ENCODE measurements around the gene LGR4. TPM values are rescaled to one million over a fixed set of nuclear protein-coding genes. Genes with fewer than 3 reads are reported as not detected.

Gene LGR4
- total and polyA plus RNA-seq, 2 of the 13 experiments (the other 11 are each of a cell fraction or from before 2014, with no cell fraction given): 42.1 to 68.7 TPM

DNA sequence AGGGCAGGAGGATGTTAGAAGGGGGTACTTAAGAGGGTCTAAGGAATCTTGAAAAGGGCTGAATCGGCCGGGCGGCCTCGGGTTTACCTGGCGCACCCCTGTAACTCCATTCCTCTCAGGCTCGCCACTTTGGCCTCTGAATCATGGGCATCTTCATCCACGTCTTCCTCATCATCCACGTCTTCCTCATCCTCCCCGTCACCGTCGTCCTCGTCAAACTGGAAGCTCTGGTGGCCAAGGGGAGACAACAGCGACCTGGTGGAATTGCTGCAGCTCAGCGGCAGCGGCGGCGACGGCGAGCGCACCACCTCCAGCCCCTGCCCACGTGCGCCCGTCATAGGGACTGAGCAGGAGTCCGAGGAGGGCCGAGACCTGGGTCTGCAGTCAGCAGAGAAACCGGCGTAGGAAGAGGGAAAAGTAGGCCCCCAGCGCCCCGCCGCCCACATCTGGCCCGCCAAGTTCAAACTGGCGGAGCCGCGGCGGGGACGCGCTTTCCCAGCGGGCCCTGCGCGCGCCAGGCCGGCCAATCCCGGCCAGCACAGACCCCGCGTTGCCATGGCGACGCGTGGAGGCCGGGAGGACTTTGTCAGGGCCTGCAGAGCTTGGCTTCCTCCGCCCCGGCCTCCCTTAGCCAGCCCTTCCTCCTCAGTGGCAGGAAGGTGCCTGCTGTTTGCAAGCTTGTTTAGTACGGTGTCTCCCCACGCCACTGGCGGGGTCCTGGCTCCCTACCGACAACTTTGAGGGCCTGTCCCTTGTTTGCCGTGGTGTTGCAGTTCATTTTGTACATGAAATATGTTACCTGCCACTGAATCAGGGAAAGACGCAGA is 109.6 kb downstream of the LGR4 start, which contains the start of gene CCDC34 (continued):
- no peak for TF ChIP-seq ZNF7 (CRISPR knock-in tag; IDR thresholded peaks at IDR 0.05)
- no peak for TF ChIP-seq NR2F6 (IDR thresholded peaks at IDR 0.05)
- TF ChIP-seq NR2F6 (CRISPR knock-in tag; IDR thresholded peaks at IDR 0.05): peak; percentile 44; the same call in 1 of the 2 replicates
- TF ChIP-seq, protein P1, sequence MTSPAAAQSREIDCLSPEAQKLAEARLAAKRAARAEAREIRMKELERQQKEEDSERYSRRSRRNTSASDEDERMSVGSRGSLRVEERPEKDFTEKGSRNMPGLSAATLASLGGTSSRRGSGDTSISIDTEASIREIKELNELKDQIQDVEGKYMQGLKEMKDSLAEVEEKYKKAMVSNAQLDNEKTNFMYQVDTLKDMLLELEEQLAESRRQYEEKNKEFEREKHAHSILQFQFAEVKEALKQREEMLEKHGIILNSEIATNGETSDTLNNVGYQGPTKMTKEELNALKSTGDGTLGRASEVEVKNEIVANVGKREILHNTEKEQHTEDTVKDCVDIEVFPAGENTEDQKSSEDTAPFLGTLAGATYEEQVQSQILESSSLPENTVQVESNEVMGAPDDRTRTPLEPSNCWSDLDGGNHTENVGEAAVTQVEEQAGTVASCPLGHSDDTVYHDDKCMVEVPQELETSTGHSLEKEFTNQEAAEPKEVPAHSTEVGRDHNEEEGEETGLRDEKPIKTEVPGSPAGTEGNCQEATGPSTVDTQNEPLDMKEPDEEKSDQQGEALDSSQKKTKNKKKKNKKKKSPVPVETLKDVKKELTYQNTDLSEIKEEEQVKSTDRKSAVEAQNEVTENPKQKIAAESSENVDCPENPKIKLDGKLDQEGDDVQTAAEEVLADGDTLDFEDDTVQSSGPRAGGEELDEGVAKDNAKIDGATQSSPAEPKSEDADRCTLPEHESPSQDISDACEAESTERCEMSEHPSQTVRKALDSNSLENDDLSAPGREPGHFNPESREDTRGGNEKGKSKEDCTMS (CRISPR knock-in tag; conservative IDR thresholded peaks at IDR 0.05): no peak
- TF ChIP-seq ZNF678 (CRISPR knock-in tag; IDR thresholded peaks at IDR 0.05): 0 out of 2 replicates have a peak, but pooled peaks have one; percentile 70
- TF ChIP-seq ETV5 (CRISPR knock-in tag; IDR thresholded peaks at IDR 0.05; ENCODE audit: borderline replicate concordance): no peak
- no peak for TF ChIP-seq MED8 (CRISPR knock-in tag; IDR thresholded peaks at IDR 0.05; ENCODE audit: insufficient replicate concordance)
- TF ChIP-seq, protein P2, sequence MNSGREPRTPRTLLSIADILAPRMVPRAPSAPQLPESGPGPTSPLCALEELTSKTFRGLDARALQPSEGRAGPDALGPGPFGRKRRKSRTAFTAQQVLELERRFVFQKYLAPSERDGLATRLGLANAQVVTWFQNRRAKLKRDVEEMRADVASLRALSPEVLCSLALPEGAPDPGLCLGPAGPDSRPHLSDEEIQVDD (CRISPR knock-in tag; IDR thresholded peaks at IDR 0.05; ENCODE audit: borderline replicate concordance): no peak
- peak; percentile 67 for TF ChIP-seq RBFOX2 (IDR thresholded peaks at IDR 0.05; ENCODE audit: low read depth, low read length)
- TF ChIP-seq FOXC1 (CRISPR knock-in tag; IDR thresholded peaks at IDR 0.05; ENCODE audit: borderline replicate concordance): peak; percentile 69; the same call in 1 of the 2 replicates
- TF ChIP-seq XBP1 (CRISPR knock-in tag; IDR thresholded peaks at IDR 0.05): no peak
- TF ChIP-seq ZNF777 (CRISPR knock-in tag; IDR thresholded peaks at IDR 0.05): peak; percentile 75; the same call in 1 of the 2 replicates
- no peak for TF ChIP-seq SOX6 (IDR thresholded peaks at IDR 0.05)
- peak; percentile 61 for TF ChIP-seq SOX6 (CRISPR knock-in tag; IDR thresholded peaks at IDR 0.05)
- TF ChIP-seq ZNF33A (CRISPR knock-in tag; IDR thresholded peaks at IDR 0.05; ENCODE audit: borderline replicate concordance): no peak
- no peak for TF ChIP-seq ZNF10 (CRISPR knock-in tag; IDR thresholded peaks at IDR 0.05; ENCODE audit: borderline replicate concordance, low read depth)
- peak; percentile 61; the same call in 1 of the 2 replicates for TF ChIP-seq ZSCAN29 (CRISPR knock-in tag; conservative IDR thresholded peaks at IDR 0.05)
- no peak for TF ChIP-seq SRSF1 (optimal IDR thresholded peaks at IDR 0.05; ENCODE audit: low read depth, low read length)
- no peak for TF ChIP-seq PLRG1 (conservative IDR thresholded peaks at IDR 0.05)
- TF ChIP-seq ATAD3A (CRISPR knock-in tag; IDR thresholded peaks at IDR 0.05): no peak
- TF ChIP-seq, protein P3, sequence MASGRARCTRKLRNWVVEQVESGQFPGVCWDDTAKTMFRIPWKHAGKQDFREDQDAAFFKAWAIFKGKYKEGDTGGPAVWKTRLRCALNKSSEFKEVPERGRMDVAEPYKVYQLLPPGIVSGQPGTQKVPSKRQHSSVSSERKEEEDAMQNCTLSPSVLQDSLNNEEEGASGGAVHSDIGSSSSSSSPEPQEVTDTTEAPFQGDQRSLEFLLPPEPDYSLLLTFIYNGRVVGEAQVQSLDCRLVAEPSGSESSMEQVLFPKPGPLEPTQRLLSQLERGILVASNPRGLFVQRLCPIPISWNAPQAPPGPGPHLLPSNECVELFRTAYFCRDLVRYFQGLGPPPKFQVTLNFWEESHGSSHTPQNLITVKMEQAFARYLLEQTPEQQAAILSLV (CRISPR knock-in tag; IDR thresholded peaks at IDR 0.05; ENCODE audit: borderline replicate concordance): peak; percentile 87; the same call in 1 of the 2 replicates
- TF ChIP-seq, protein P4, sequence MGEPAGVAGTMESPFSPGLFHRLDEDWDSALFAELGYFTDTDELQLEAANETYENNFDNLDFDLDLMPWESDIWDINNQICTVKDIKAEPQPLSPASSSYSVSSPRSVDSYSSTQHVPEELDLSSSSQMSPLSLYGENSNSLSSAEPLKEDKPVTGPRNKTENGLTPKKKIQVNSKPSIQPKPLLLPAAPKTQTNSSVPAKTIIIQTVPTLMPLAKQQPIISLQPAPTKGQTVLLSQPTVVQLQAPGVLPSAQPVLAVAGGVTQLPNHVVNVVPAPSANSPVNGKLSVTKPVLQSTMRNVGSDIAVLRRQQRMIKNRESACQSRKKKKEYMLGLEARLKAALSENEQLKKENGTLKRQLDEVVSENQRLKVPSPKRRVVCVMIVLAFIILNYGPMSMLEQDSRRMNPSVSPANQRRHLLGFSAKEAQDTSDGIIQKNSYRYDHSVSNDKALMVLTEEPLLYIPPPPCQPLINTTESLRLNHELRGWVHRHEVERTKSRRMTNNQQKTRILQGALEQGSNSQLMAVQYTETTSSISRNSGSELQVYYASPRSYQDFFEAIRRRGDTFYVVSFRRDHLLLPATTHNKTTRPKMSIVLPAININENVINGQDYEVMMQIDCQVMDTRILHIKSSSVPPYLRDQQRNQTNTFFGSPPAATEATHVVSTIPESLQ (CRISPR knock-in tag; conservative IDR thresholded peaks at IDR 0.05): 0 out of 2 replicates have a peak, but pooled peaks have one; percentile 29
- peak; percentile 89 for TF ChIP-seq GABPB1 (CRISPR knock-in tag; IDR thresholded peaks at IDR 0.05)
- peak; percentile 44; the same call in 1 of the 2 replicates for TF ChIP-seq POLR2AphosphoS5 (IDR thresholded peaks at IDR 0.05; ENCODE audit: low read depth, low read length)
- no peak for TF ChIP-seq FOXP1 (IDR thresholded peaks at IDR 0.05)
- 0 out of 2 replicates have a peak, but pooled peaks have one; percentile 8 for TF ChIP-seq FOXP1 (CRISPR knock-in tag; IDR thresholded peaks at IDR 0.05)

All from HepG2 (cell line).